ENCODE results near the gene ENTPD7. TPM values are rescaled to one million over a fixed set of nuclear protein-coding genes. Genes with fewer than 3 reads are reported as not detected.

Gene ENTPD7
- total RNA-seq, 2 donors from 2014 or later, result 20.2 to 21.5 TPM

- DNase-seq, result no peak
- intact Hi-C loops (cut with DNase I, micrococcal nuclease), result no loop called here
- no peak for ATAC-seq
Measured at GRCh38 chr10:99630991-99631390, 28.3 kb upstream of the ENTPD7 start.

DNA sequence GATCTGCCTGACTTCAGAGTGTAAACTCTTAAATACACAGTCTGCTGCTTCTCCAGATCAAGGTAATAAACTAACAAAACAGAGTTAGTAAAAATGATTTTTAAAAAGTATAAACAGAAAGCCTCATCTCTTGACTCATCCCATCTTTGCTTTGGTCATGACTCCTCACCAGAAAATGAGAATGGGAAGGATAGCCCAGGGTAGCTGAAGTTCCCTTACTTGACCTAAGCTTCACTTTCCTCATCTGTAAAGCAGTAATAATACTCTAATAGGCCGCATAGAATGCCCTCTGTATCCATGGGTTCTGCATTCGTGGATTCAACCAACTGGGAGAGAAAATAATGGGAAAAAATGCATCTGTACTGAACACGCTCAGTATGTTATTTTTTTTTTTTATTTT is 27.8 kb upstream of the ENTPD7 start:
- intact Hi-C loops (cut with DNase I, micrococcal nuclease), result no loop called here
- no peak for ATAC-seq

GRCh38 chr10:99633832-99634231 is 25.5 kb upstream of the ENTPD7 start:
- DNase-seq (no peak), ATAC-seq (no peak)
- intact Hi-C loops (cut with DNase I, micrococcal nuclease), result no loop called here

More for the DNA sequence above, 27.8 kb upstream of the ENTPD7 start:
- no peak for DNase-seq

DNA sequence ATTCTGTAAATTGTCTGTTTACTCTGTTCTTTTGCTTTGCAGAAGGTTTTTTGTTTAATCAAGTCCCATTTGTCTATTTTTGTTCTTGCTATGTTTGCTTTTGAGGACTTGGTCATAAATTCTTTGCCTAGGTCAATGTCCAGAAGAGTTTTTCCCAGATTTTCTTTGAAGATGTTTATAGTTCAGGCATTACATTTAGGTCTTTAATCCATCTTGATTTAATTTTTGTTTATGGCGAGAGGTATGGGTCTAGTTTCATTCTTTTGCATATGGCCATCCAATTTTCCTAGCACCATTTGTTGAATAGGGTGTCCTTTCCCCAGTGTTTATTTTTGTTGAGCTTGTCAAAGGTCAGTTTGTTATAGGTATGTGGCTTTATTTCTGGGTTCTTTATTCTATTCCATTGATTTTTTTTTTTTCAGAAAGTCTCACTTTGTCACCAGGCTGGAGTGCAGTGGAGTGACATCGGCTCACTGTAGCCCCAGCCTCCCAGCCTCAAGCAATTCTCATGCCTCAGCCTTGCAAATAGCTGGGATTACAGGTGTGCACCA is 11.6 kb upstream of the ENTPD7 start:
- ATAC-seq (no peak), DNase-seq (no peak)
- intact Hi-C loops (cut with DNase I, micrococcal nuclease), result no loop called here

- ATAC-seq (no peak), DNase-seq (no peak)
- intact Hi-C loops (cut with DNase I, micrococcal nuclease), result no loop called here
Measured at GRCh38 chr10:99648717-99649116, 10.6 kb upstream of the ENTPD7 start.

- no peak for DNase-seq
- intact Hi-C loops (cut with DNase I, micrococcal nuclease), result no loop called here
- ATAC-seq, result no peak
Measured at GRCh38 chr10:99652800-99653390, 6.4 kb upstream of the ENTPD7 start.

- intact Hi-C loops (cut with DNase I, micrococcal nuclease), result no loop called here
- DNase-seq, result no peak
- ATAC-seq, result no peak
Measured at GRCh38 chr10:99654390-99655175, 4.7 kb upstream of the ENTPD7 start.

DNA sequence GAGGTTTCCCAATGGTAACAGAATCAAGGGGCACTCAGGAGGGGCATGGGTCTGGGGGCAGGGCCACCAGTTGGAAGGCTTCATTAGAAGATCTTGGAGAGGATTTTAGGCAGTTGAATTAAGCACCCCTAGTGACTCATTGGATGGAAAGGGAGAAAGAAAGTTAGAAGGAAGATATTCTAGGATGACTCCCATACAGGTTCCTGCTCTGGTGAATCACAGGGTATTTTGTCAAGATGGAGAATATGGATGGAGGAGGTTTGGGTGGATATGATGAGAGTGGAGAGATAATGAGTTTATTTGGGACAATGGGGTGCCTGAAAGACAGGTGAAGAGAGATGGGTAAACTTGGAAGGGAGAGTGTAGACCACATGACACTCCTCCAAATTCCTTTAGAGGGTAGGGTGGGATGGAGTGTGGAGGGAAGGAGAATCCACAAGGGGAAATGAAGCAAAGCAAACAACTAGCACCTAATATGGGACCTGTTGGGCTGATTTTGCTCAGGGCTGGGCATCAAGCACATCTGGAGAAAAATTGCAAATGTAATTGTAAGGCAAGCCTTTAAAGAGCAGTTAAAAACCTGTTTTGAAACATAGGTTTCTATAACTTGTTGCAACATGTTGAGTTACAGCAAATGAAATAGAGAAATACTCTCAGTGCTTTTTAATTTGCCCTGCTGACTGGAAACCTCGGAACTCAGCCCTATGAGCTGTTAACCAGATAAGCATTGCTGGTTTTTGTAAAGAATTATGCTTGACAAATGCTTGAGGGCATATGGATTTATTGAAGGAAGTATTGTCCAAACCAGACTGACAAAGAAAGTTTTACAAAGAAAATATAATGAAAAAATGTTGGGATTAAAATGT is 2.9 kb upstream of the ENTPD7 start:
- intact Hi-C loops (cut with DNase I, micrococcal nuclease), result no loop called here
- no peak for DNase-seq
- no peak for ATAC-seq

DNA sequence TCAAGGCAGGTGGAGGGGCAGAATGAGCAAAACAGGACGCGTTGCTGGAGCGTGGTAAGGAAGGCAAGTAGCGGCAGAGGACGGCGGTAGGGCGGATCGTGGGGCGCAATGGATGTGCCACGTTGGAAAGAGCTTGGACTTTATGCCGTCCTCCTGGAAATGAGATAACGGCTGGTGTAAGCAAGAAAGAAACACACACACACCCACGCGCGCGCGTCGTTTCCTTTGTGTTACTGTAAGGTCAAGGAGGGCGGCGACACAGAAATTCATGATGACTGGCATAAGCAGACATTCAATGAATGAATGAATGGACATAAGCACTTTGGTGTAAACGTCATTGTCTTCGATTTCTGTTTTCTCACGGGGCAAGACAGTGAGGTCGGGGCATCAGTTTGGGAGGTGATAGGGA is 683 bp upstream of the ENTPD7 start:
- intact Hi-C loops (cut with DNase I, micrococcal nuclease), result no loop called here
- ATAC-seq (peak; percentile 56), DNase-seq (peak; percentile 70 to 82)

DNA sequence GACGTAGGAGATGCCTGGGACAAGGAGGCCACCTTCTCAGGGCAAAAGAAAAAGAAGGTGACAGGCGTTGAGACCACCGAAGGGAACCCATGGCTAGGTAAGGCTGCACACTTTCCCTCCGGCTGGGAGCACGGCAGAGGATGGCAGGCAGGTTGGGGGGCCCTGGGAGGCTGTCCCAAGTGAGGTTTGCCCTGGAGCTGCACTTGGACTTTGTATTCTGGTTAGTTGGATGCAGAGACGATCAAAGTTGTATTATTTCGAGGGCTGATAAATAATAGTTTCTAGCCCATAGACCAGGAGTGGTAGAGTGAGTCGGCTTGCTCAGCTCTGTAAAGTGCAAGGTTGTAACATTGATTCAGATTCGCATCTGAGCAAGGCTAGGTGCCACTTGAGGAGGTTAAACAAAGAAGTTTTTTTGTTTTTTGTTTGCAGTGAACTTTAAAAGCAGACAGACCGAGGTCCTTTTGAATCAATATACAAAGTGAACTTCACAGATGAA is 608 bp downstream of the ENTPD7 start:
- peak in 1 of 2 donors; percentile 16 for DNase-seq
- ATAC-seq, result peak; percentile 11
- intact Hi-C loops (cut with DNase I, micrococcal nuclease), result no loop called here

DNA sequence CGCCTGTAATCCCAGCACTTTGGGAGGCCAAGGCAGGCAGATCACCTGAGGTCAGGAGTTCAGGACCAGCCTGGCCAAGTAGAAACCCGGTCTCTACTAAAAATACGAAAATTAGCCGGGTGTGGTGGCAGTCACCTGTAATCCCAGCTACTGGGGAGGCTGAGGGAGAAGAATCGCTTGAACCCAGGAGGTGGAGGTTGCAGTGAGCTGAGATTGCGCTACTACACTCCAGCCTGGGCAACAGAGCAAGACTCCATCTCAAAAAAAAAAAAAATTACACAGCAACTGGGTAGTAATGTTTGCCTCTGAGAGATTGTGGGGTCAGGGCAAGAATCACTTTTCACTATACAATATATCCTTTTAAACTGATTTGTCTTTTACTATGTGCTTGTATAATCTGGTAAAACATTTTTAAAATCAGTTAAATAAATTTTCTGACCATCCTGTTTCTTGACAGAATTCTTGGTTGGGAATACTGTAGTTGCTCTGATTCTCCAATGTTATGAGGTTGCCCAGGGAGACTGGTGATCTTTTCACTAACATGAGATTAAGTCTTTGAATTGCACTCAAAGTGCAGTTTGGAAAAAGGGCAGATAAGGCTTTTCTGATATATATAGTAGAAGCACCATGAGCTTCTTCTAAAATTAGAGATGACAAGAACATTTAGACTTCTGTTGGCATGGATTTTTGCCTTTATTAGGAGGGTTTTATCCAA is 1.5 kb downstream of the ENTPD7 start:
- intact Hi-C loops (cut with DNase I, micrococcal nuclease), result no loop called here
- ATAC-seq, result no peak
- no peak for DNase-seq

- DNase-seq (no peak), ATAC-seq (no peak)
- intact Hi-C loops (cut with DNase I, micrococcal nuclease), result no loop called here
Measured at GRCh38 chr10:99661377-99661763, 2.1 kb downstream of the ENTPD7 start.

DNA sequence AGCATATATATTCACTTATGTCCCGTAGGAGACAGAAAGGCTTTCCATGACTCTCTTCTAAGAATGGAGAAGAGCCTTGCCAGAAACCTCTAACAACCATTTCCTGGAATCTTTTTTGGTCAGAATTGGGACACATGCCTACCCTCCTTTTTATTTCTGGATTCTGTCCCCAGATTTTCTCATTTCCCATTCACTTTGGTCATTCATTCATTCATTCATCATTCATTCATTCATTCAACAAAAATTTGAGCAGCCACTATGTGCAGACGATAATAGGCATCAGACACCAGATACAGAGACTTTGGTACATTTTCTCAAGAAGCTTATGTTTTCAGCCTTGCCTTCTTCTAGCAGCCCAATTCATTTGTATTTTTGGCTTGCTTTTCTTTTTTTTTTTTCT is 6.0 kb downstream of the ENTPD7 start:
- intact Hi-C loops (cut with DNase I, micrococcal nuclease), result no loop called here
- ATAC-seq (no peak), DNase-seq (no peak)

DNA sequence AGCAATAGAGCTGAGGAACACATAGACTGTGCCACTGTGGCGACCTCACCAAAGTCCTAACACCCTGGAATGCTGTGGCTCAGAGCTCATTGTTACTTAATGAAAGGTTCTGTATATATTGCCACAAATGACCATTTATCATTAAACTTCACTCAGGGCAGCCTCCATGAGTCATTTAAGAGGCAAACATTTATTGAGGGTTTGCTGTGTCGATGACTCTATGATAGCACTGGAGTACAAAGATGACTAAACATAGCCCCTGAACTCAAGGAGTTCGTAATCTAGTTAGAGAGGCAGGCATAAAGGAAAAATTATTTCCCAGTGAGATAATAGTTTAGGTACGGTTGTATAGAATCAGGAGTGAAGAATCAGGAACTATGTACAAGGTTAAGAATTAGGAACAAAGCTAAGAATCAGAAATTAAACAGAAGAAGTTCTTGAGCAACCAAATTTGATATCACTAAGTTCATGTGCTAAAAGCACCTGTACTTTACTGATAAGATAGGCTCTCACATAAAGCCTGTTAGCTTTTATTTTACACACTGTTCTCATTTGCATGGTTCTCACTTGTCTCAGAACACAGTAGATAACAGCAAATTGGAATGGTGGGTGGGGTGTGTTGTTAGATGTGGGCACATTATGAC is 7.9 kb downstream of the ENTPD7 start:
- DNase-seq, result no peak
- ATAC-seq, result peak; percentile 57
- intact Hi-C loops (cut with DNase I, micrococcal nuclease), result no loop called here

DNA sequence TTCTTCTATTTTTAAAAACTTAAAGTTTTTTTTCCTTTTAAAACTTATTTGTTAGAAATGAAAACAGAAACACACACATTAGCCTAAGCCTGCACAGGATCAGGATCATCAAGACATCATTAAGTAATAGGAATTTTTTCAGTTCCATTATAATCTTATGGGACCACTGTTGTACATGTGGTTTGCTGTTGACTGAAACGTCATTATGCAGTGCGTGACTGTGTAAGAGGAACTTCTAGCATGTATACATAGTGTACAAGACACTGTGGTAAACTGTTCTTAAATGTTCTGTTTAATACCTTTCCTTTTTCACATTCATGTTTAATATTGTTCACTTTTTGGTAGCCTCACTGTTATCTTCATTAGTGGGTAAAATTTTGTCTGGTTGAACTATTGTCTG is 12.1 kb downstream of the ENTPD7 start:
- ATAC-seq, result no peak
- intact Hi-C loops (cut with DNase I, micrococcal nuclease), result no loop called here
- DNase-seq, result no peak

DNA sequence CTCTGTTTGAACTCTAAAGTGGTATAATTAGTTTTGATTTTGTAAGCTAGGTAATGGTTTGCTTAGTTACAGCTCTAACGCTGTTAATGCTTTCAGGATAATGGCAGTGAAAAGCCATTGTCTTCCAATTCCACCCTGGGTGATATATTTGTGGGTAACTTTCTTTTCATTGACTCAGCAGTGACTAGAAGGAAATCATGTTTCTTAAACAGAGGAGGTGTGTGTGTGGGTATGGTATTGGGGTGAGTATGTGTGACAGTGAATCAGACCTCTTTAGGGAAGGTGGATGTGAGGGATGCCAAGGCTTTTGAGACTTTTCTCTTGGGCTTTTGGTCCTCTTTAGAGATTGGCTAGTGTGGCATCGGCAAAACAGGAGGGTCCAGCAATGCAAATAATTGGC is 13.6 kb downstream of the ENTPD7 start:
- DNase-seq, result no peak
- intact Hi-C loops (cut with DNase I, micrococcal nuclease), result no loop called here

GRCh38 chr10:99673492-99673891 is 14.2 kb downstream of the ENTPD7 start:
- peak; percentile 33 for ATAC-seq

More for the DNA sequence above, 13.6 kb downstream of the ENTPD7 start:
- ATAC-seq, result no peak

GRCh38 chr10:99674762-99675161 is 15.5 kb downstream of the ENTPD7 start:
- intact Hi-C loops (cut with DNase I, micrococcal nuclease), result no loop called here
- DNase-seq (no peak), ATAC-seq (no peak)

More at GRCh38 chr10:99673492-99673891, 14.2 kb downstream of the ENTPD7 start:
- DNase-seq, result no peak
- intact Hi-C loops (cut with DNase I, micrococcal nuclease), result no loop called here
